Measurements from ENCODE around the gene HSD17B12. TPM values are rescaled to one million over a fixed set of nuclear protein-coding genes. Genes with fewer than 3 reads are reported as not detected.

Gene HSD17B12
- total RNA-seq, 4 donors from 2014 or later = 27.9 to 161 (median 99.8) TPM

GRCh38 chr11:43723617-43724016 is 43.1 kb downstream of the HSD17B12 start:
- Histone ChIP-seq H3K4me3 (no peak overlapping the region), H3K9me3 (no peaks in the 10 kb centered on the region), H3K27me3 (no peaks in the 10 kb centered on the region), H3K4me1 (no peaks in the 10 kb centered on the region), H3K36me3 (no peaks in the 10 kb centered on the region), H3K27ac (no peak overlapping the region)
- TF ChIP-seq, protein P1, sequence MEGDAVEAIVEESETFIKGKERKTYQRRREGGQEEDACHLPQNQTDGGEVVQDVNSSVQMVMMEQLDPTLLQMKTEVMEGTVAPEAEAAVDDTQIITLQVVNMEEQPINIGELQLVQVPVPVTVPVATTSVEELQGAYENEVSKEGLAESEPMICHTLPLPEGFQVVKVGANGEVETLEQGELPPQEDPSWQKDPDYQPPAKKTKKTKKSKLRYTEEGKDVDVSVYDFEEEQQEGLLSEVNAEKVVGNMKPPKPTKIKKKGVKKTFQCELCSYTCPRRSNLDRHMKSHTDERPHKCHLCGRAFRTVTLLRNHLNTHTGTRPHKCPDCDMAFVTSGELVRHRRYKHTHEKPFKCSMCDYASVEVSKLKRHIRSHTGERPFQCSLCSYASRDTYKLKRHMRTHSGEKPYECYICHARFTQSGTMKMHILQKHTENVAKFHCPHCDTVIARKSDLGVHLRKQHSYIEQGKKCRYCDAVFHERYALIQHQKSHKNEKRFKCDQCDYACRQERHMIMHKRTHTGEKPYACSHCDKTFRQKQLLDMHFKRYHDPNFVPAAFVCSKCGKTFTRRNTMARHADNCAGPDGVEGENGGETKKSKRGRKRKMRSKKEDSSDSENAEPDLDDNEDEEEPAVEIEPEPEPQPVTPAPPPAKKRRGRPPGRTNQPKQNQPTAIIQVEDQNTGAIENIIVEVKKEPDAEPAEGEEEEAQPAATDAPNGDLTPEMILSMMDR (IDR thresholded peaks at IDR 0.05) = no peak
- TF ChIP-seq POLR2A (IDR thresholded peaks at IDR 0.05) = no peak
- intact Hi-C loops (cut with DNase I; ENCODE audit: low total_unique reads) = no loop called here
- DNase-seq = no peak

DNA sequence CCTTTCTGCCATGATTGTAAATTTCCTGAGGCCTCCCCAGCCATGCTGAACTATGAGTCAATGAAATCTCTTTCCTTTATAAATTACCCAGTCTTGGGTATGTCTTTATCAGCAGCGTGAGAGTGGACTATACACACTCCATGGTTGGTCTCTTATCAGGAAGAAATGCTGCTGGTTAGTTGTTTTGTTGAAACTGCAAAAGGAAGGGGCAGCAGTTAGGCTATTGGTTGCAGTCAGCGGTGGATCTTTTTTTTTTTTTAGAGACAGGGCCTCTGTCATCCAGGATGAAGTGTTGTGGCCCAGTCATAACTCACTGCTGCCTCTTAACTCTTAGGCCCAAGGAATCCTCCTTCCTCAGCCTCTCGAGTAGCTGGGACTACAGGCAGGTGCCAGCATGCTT is 51.7 kb downstream of the HSD17B12 start:
- Histone ChIP-seq H3K9me3 (no peaks in the 10 kb centered on the region), H3K27ac (no peak overlapping the region), H3K4me1 (peaks cover 6% of the 10 kb centered on the region in 2 donors), H3K4me3 (no peak overlapping the region), H3K27me3 (no peaks in the 10 kb centered on the region), H3K36me3 (no peaks in the 10 kb centered on the region)
- TF ChIP-seq, protein P1 (IDR thresholded peaks at IDR 0.05) = no peak
- TF ChIP-seq POLR2A (IDR thresholded peaks at IDR 0.05) = no peak
- no peak for DNase-seq
- intact Hi-C loops (cut with DNase I; ENCODE audit: low total_unique reads) = no loop called here

DNA sequence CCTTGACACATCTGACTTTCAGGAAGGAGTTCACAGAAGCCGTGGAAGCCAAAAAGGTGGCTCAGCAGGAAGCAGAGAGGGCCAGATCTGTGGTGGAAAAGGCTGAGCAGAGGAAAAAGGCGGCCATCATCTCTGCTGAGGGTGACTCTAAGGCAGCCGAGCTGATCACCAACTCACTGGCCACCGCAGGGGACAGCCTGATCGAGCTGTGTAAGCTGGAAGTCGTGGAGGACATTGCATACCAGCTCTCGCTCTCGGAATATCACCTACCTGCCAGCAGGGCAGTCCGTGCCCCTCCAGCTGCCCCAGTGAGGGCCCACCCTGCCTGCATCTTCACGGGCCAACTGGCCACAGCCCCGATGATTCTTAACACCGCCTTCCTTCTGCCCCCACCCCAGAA is 53.7 kb downstream of the HSD17B12 start:
- no peak for DNase-seq
- intact Hi-C loops (cut with DNase I; ENCODE audit: low total_unique reads) = no loop called here

GRCh38 chr11:43735115-43735514 is 54.6 kb downstream of the HSD17B12 start:
- H3K4me1 ChIP-seq = peaks cover 6 to 7% of the 10 kb centered on the region in 2 donors
- H3K36me3 ChIP-seq = no peaks in the 10 kb centered on the region
- intact Hi-C loops (cut with DNase I; ENCODE audit: low total_unique reads) = no loop called here
- H3K27me3 ChIP-seq = no peaks in the 10 kb centered on the region
- DNase-seq = no peak
- H3K9me3 ChIP-seq = no peaks in the 10 kb centered on the region
- TF ChIP-seq, protein P1 (IDR thresholded peaks at IDR 0.05) = no peak
- TF ChIP-seq POLR2A (IDR thresholded peaks at IDR 0.05) = no peak
- H3K4me3 ChIP-seq = no peak overlapping the region
- H3K27ac ChIP-seq = no peak overlapping the region

More for the DNA sequence above, 53.7 kb downstream of the HSD17B12 start:
- no peaks in the 10 kb centered on the region for H3K9me3 ChIP-seq
- TF ChIP-seq, protein P1 (IDR thresholded peaks at IDR 0.05) = no peak
- TF ChIP-seq POLR2A (IDR thresholded peaks at IDR 0.05) = no peak
- no peak overlapping the region for H3K4me3 ChIP-seq
- H3K36me3 ChIP-seq = no peaks in the 10 kb centered on the region
- H3K27ac ChIP-seq = no peak overlapping the region
- no peaks in the 10 kb centered on the region for H3K27me3 ChIP-seq
- H3K4me1 ChIP-seq = peaks cover 6 to 7% of the 10 kb centered on the region in 2 donors

- peaks cover 6 to 7% of the 10 kb centered on the region in 2 donors for H3K4me1 ChIP-seq
- H3K27me3 ChIP-seq = no peaks in the 10 kb centered on the region
- no peaks in the 10 kb centered on the region for H3K9me3 ChIP-seq
- no peak overlapping the region for H3K27ac ChIP-seq
- TF ChIP-seq POLR2A (IDR thresholded peaks at IDR 0.05) = no peak
- TF ChIP-seq, protein P1 (IDR thresholded peaks at IDR 0.05) = no peak
- no peaks in the 10 kb centered on the region for H3K36me3 ChIP-seq
- no peak for DNase-seq
- intact Hi-C loops (cut with DNase I; ENCODE audit: low total_unique reads) = no loop called here
- no peak overlapping the region for H3K4me3 ChIP-seq
These were observed 55.4 kb downstream of the HSD17B12 start for GRCh38 chr11:43735961-43736360.
